GM18519 (cell line): ENCODE results near the gene DENR.

ENCODE experiments used
- ATAC-seq: cut with Tn5 transposase; IDR thresholded peaks from one replicate; pipeline ENCODE4 v1.9.1; 2021; ENCODE audit warnings: mild to moderate bottlenecking, moderate library complexity; ENCODE audit not compliant: unreplicated experiment, low FRiP score

The DENR gene

DNA sequence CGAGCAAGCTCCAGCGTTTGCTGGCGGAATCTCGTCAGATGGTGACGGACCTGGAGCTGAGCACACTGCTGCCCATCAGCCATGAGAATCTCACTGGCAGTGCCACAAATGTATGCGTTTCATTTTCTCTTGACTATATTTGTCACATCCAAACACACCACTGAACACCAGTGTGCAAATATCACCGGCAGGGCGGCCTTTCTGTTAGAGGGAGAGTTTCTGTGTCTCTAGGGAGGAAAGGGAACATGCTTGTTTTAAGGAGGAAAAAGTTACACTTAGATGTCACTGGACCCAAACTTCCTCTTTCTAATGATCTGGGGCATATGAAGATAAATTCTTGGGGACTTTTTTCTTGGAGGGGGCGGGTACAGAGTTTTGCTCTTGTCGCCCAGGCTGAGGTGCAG lies 60.7 kb downstream of the DENR start:
- no peak for ATAC-seq

DNA sequence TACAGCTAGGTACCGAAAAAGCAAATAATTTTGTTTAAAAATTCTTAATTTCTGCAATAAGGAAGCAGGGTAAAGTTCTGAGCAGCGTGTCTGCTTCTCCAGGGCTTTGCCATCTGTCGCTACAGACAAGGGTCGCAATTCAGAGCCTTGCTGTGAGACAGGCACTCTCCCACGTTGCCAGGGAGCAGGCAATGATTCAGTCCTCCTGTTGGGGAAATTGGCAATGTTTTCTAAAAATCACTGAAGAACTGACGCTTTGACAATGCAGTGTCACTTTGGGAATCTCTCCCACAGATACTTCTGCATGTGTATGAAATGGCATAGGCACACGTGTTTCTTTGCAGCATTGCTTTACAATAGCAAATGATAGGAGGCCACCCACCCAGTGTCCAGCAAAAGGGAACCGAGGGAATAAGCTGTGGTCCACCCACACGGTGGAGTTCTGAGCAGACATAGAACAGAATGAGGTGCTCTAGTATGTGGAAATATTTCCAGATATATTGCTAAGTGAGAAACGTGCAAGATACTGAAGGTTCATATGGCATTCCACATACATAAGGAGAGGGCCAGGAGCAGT lies 66.7 kb downstream of the DENR start:
- no peak for ATAC-seq

DNA sequence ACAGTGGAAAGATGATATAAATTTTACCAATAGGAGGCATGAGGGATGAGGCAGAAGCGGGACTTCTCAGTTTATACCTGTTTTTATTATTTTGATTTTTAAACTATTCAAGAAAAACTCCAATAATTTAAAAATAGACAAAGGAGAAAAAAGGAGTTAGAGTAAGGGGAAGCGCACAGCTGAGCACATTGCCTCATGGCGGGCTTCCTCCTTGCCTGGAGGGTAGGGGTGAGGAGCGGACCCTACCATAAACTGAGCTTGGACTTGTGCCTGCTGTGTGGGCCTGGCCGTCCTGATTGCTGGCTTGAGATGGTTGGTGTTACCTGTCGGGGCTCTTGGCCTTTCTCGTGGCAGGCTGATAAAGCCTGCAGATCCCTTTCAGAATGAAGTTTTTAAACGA lies 67.5 kb downstream of the DENR start:
- ATAC-seq: no peak
